IMR-90 (cell line): ENCODE results near the gene PDE5A. TPM values are rescaled to one million over a fixed set of nuclear protein-coding genes. Genes with fewer than 3 reads are reported as not detected.

Experiments
- ATAC-seq: fragments of 200-7000 bp; cut with Tn5 transposase; 2 replicates; pipeline ENCODE4 v1.9.1; 2020; ENCODE audit warnings: low read depth, mild to moderate bottlenecking, moderate library complexity
- BruUV-seq: library from RNA; stranded (reverse); fragments of 400-500 nt; replicated peaks from 2 replicates; lab custom pipeline; 2021; lab: Mats Ljungman, UMichigan
- CTCF ChIA-PET: fragments of 300-600 bp; formaldehyde crosslinking; extraction: SDS; loops from one replicate; lab custom pipeline; 2021; ENCODE audit warnings: antibody characterized with exemption; lab: Yijun Ruan, JAX
- POLR2A ChIA-PET: fragments of 300-600 bp; sonication (Branson Sonifier 250); formaldehyde crosslinking; loops from one replicate; lab custom pipeline; 2022; ENCODE audit warnings: antibody characterized with exemption; ENCODE audit not compliant: unreplicated experiment; lab: Charles Lee
- DNase-seq: peaks from one replicate; pipeline ENCODE4 v3.0.0; 2013
- H2AFZ ChIP-seq: replicated peaks from 2 replicates; pipeline ENCODE3; 2013; ENCODE audit warnings: low read length, mild to moderate bottlenecking; ENCODE audit not compliant: poor library complexity
- H2AK5ac ChIP-seq: 2 replicates; pipeline ENCODE4 v1.6.1; 2013; ENCODE audit warnings: low read depth, low read length, inconsistent platforms
- H2AK9ac ChIP-seq: replicated peaks from 2 replicates; pipeline ENCODE3; 2013; ENCODE audit warnings: mild to moderate bottlenecking, low read depth, low read length, moderate library complexity; ENCODE audit not compliant: poor library complexity
- H2BK120ac ChIP-seq: 2 replicates; pipeline ENCODE4 v1.6.1; 2013; ENCODE audit warnings: low read depth, low read length, inconsistent platforms
- H2BK15ac ChIP-seq: 3 replicates; pipeline ENCODE4 v1.6.1; 2013; ENCODE audit warnings: low read depth, low read length, inconsistent platforms
- H2BK20ac ChIP-seq: 2 replicates; pipeline ENCODE4 v1.6.1; 2013; ENCODE audit warnings: low read depth, mild to moderate bottlenecking, inconsistent platforms, low read length, moderate library complexity
- H2BK5ac ChIP-seq: 2 replicates; pipeline ENCODE4 v1.6.1; 2013; ENCODE audit warnings: mild to moderate bottlenecking, low read depth, low read length, inconsistent platforms; ENCODE audit not compliant: poor library complexity, severe bottlenecking
- H3K14ac ChIP-seq: replicated peaks from 2 replicates; pipeline ENCODE4 v1.6.1; 2013; ENCODE audit warnings: low read depth, low read length, inconsistent platforms
- H3K18ac ChIP-seq: 2 replicates; pipeline ENCODE4 v1.6.1; 2013; ENCODE audit warnings: low read depth, low read length, control low read depth
- H3K23ac ChIP-seq: 2 replicates; pipeline ENCODE4 v1.6.1; 2013; ENCODE audit warnings: low read depth, low read length, inconsistent platforms
- H3K27ac ChIP-seq: 2 replicates; pipeline ENCODE4 v1.5.1; 2013; ENCODE audit warnings: mild to moderate bottlenecking, control low read depth, low read length; ENCODE audit not compliant: insufficient read depth
- H3K27me3 ChIP-seq: 2 replicates; pipeline ENCODE4 v1.6.1; 2013; ENCODE audit warnings: low read length; ENCODE audit not compliant: control insufficient read depth, insufficient read depth
- H3K36me3 ChIP-seq: 2 replicates; pipeline ENCODE4 v1.6.1; 2013; ENCODE audit warnings: low read length, mixed read lengths; ENCODE audit not compliant: control insufficient read depth, insufficient read depth
- H3K4ac ChIP-seq: 2 replicates; pipeline ENCODE4 v1.6.1; 2013; ENCODE audit warnings: low read depth, low read length, inconsistent platforms
- H3K4me1 ChIP-seq: 2 replicates; pipeline ENCODE4 v1.6.1; 2013; ENCODE audit warnings: low read length, mixed read lengths; ENCODE audit not compliant: control insufficient read depth, insufficient read depth
- H3K4me2 ChIP-seq: 2 replicates; pipeline ENCODE4 v1.6.1; 2013; ENCODE audit warnings: low read depth, mild to moderate bottlenecking, control low read depth, low read length, moderate library complexity
- H3K4me3 ChIP-seq: 2 replicates; pipeline ENCODE4 v1.5.1; 2013; ENCODE audit warnings: low read depth, mild to moderate bottlenecking, control low read depth, low read length, moderate library complexity; ENCODE audit not compliant: insufficient read depth
- H3K56ac ChIP-seq: 2 replicates; pipeline ENCODE4 v1.6.1; 2013; ENCODE audit warnings: low read length, inconsistent platforms; ENCODE audit not compliant: insufficient read depth; ENCODE audit errors: extremely low read depth
- H3K79me1 ChIP-seq, 2 experiments: 2 replicates each; pipeline ENCODE4 v1.6.1; 2013; ENCODE audit warnings: low read length in 2 of 2, inconsistent platforms in 1 of 2, low read depth in 1 of 2
- H3K9ac ChIP-seq: 2 replicates; pipeline ENCODE4 v1.6.1; 2013; ENCODE audit warnings: low read depth, low read length, control low read depth
- H3K9me1 ChIP-seq: 2 replicates; pipeline ENCODE4 v1.6.1; 2013; ENCODE audit warnings: low read length, inconsistent platforms; ENCODE audit not compliant: insufficient read depth
- H3K9me3 ChIP-seq: 2 replicates; pipeline ENCODE4 v1.6.1; 2013; ENCODE audit warnings: low read length; ENCODE audit not compliant: control insufficient read depth, insufficient read depth
- H4K20me1 ChIP-seq: 2 replicates; pipeline ENCODE4 v1.6.1; 2013; ENCODE audit warnings: low read length, inconsistent platforms; ENCODE audit not compliant: insufficient read depth
- H4K5ac ChIP-seq: 2 replicates; pipeline ENCODE4 v1.6.1; 2013; ENCODE audit warnings: mild to moderate bottlenecking, low read depth, low read length, control low read depth
- H4K8ac ChIP-seq, 2 experiments: 2 replicates each; pipeline ENCODE4 v1.6.1; 2013; ENCODE audit warnings: low read depth in 2 of 2, low read length in 2 of 2, control low read depth in 1 of 2, inconsistent platforms in 1 of 2
- H4K91ac ChIP-seq: 2 replicates; pipeline ENCODE4 v1.6.1; 2013; ENCODE audit warnings: low read depth, low read length, inconsistent platforms; ENCODE audit not compliant: insufficient read depth
- MAFK ChIP-seq: IDR thresholded peaks from 2 replicates; pipeline ENCODE4 v1.6.1; 2012; ENCODE audit warnings: low read depth, low read length, improper control_type of control experiment
- MXI1 ChIP-seq: IDR thresholded peaks from 2 replicates; pipeline ENCODE4 v1.6.1; 2012; ENCODE audit warnings: low read depth, mild to moderate bottlenecking, low read length, moderate library complexity, borderline replicate concordance
- RCOR1 ChIP-seq: IDR thresholded peaks from 2 replicates; pipeline ENCODE4 v1.6.1; 2012; ENCODE audit warnings: mild to moderate bottlenecking, low read length, improper control_type of control experiment; ENCODE audit not compliant: insufficient replicate concordance
- RFX5 ChIP-seq: IDR thresholded peaks from 2 replicates; pipeline ENCODE4 v1.8.0; 2012; ENCODE audit warnings: low read depth, mild to moderate bottlenecking, low read length, moderate library complexity
- USF2 ChIP-seq: fragments of 150-350 bp; IDR thresholded peaks from 2 replicates; pipeline ENCODE4 v1.6.1; 2017; ENCODE audit warnings: mild to moderate bottlenecking, antibody characterized with exemption, low read length, low read depth
- WGBS, 2 experiments: methylation state at CpG; one replicate each; pipeline versions ENCODE4 v1.1.5 to v1.1.7; 2013; ENCODE audit warnings: missing lambda C conversion rate in 2 of 2; ENCODE audit not compliant: insufficient read length in 1 of 2; ENCODE audit errors: extremely low coverage in 2 of 2; 5-methylcytosine and 5-hydroxymethylcytosine counted together
- dilution Hi-C: fragments of 300-500 bp; cut with HindIII; formaldehyde crosslinking; loops from one replicate; pipeline ENCODE4 v1.14.3; 2018; ENCODE audit warnings: low sequenced_read_pairs; ENCODE audit not compliant: unreplicated experiment
- in situ Hi-C: fragments of 300-500 bp; cut with MboI; formaldehyde crosslinking; loops from 3 replicates; pipeline ENCODE4 v1.14.3; 2019; ENCODE audit warnings: low sequenced_read_pairs, inconsistent platforms, mixed read lengths
- intact Hi-C: fragments of 100-400 bp; cut with micrococcal nuclease; formaldehyde crosslinking; loops from 2 replicates; pipeline ENCODE4 v1.10.0; 2022
- polyA plus RNA-seq, 3 experiments: library from polyadenylated mRNA; depleted of rRNA; stranded (reverse); fragments of >200 nt; gene quantifications; 2 replicates each; pipeline ENCODE4 v1.2.3, GENCODE V29; 2012; ENCODE audit warnings: low replicate concordance in 1 of 3
- total RNA-seq: library from RNA; depleted of rRNA; stranded (reverse); fragments of >200 nt; gene quantifications from 2 replicates; pipeline ENCODE4 v1.2.3, GENCODE V29; 2012

Gene PDE5A
- total and polyA plus RNA-seq, 2 of the 4 experiments (the other 2 are of a cell fraction), result 101 to 770 TPM

DNA sequence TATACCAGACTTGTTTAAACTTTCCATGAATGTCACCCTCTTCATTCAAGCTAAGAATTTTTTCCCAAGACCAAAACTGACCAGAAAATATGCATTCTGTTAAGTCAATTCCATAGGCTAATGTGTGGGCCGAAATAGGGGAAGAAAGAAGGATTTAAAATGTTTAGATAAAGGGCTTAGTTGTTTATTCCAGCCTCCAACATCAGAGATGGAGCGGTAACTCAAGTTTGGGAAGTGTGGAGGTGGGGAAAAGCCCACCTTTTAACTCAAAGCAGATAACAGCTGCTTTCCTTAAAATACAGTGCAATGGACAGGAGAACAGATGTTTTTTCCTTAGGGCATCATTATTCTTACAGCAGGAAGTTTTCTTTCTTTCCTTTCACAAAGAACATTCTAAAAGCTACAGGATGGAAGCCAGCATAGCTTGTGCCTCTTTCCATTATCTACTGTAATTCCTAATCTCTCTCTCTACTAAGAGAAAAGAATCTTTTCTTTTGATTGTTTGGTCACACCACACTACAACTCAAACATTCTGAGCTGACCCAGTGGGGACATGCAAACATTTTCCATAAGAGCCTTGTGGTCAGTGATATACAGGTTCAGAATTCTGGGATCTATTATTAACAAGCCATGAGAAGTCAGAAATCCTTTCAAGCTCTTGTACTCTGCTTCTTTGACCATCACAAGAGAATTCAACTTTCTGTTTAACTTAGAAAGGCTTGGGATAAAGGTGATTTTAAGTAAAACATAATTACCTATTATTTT is 101.6 kb downstream of the PDE5A start (continued):
- TF ChIP-seq RCOR1, result no peak
- no peak for TF ChIP-seq RFX5

- Histone ChIP-seq H3K4ac (peak overlapping the region; percentile 93), H3K9ac (peak overlapping the region; percentile 55), H3K9me1 (peaks cover 16% of the 10 kb centered on the region), H3K27me3 (no peaks in the 10 kb centered on the region), H3K27ac (peak overlapping the region; percentile 99), H4K8ac (peak overlapping the region; percentile 85 to 96), H2BK5ac (peak overlapping the region; percentile 100), H3K56ac (peak overlapping the region; percentile 75), H4K5ac (peak overlapping the region; percentile 83), H2BK15ac (peak overlapping the region; percentile 95), H3K4me2 (peak overlapping the region; percentile 61), H2AK5ac (peak overlapping the region; percentile 89), H2AFZ (peak overlapping the region; percentile 4), H3K4me1 (peaks cover 27% of the 10 kb centered on the region), H3K23ac (peak overlapping the region; percentile 97), H2AK9ac (peak overlapping the region; percentile 68), H2BK20ac (peak overlapping the region; percentile 90), H3K4me3 (no peak overlapping the region), H3K36me3 (peaks cover 28% of the 10 kb centered on the region), H3K9me3 (no peaks in the 10 kb centered on the region), H3K79me1 (peaks cover 15 to 61% of the 10 kb centered on the region in 2 experiments), H4K91ac (peak overlapping the region; percentile 96), H3K18ac (peak overlapping the region; percentile 91), H3K14ac (peak overlapping the region; percentile 90), H2BK120ac (peak overlapping the region; percentile 97), H4K20me1 (peaks cover 18% of the 10 kb centered on the region; the same call in 1 of the 2 replicates)
- dilution Hi-C loops, result no loop called here
- ATAC-seq (peak; percentile 6), DNase-seq (peak; percentile 43)
- ChIA-PET CTCF (no interaction called here), POLR2A (no interaction called here)
- WGBS, 2 experiments, result no CpG with 5 or more reads among the region's 3 CpGs
- no TSS peak for BruUV-seq
- in situ Hi-C loops, result no loop called here
- TF ChIP-seq MAFK, result peak; percentile 62
- TF ChIP-seq MXI1, result no peak
- TF ChIP-seq USF2, result no peak
- intact Hi-C loops, result no loop called here
These were observed 102.6 kb downstream of the PDE5A start for GRCh38 chr4:119525771-119526712.
